H7 (cell line): ENCODE results near the gene PHEX. TPM values are rescaled to one million over a fixed set of nuclear protein-coding genes. Genes with fewer than 3 reads are reported as not detected.

Source experiments
- DNase-seq: peaks from one replicate; pipeline ENCODE4 v3.0.0; 2012
- H3K27me3 ChIP-seq: 2 replicates; pipeline ENCODE4 v1.6.0; 2011; ENCODE audit warnings: mild to moderate bottlenecking, low read length; ENCODE audit not compliant: control insufficient read depth, insufficient read depth
- H3K36me3 ChIP-seq: replicated peaks from 2 replicates; pipeline ENCODE4 v1.5.1; 2011; ENCODE audit warnings: low read length; ENCODE audit not compliant: control insufficient read depth, insufficient read depth
- H3K4me3 ChIP-seq: 2 replicates; pipeline ENCODE4 v1.5.1; 2011; ENCODE audit warnings: low read depth, mild to moderate bottlenecking, control low read depth, low read length, moderate library complexity; ENCODE audit not compliant: insufficient read depth
- total RNA-seq: library from RNA; depleted of rRNA; stranded (reverse); fragments of >200 nt; shearing (Covaris generic); gene quantifications from 2 replicates; pipeline ENCODE4 v1.2.3, GENCODE V29; 2014

PHEX gene
- total RNA-seq, 1 experiment from 2014 or later, result 0.07 TPM

- H3K27me3 ChIP-seq, result no peaks in the 10 kb centered on the region
- DNase-seq, result no peak
- no peak overlapping the region for H3K4me3 ChIP-seq
- no peaks in the 10 kb centered on the region for H3K36me3 ChIP-seq
Observed at GRCh38 chrX:22134681-22135080, 102.6 kb downstream of the PHEX start.

DNA sequence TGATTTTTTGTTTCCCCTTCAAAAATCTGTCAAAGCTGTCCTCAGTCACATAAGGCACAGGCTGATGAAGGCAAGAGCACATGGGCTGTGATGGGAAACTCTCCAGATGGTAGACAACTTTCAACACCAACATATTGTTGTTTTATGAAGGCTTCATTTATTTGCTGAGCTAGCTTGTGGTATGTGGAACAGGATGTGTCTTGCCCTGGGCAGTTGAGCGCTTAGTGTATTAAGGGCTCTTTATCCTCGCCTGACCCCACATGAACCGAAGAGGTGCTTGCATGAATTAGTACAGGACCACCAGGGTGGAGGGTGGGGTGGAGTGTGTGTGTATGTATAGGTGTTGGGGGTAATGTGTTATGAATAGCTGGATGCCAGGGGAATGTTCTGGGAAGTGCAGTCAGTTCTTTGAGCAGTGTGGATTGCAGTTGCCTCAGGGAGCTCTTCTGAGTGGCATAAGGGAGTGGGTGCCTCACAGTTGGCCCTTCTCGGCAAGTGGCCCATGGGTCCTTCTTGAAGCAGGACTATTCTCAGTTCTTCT lies 103.1 kb downstream of the PHEX start:
- H3K27me3 ChIP-seq, result no peaks in the 10 kb centered on the region
- DNase-seq, result no peak
- no peaks in the 10 kb centered on the region for H3K36me3 ChIP-seq
- no peak overlapping the region for H3K4me3 ChIP-seq

GRCh38 chrX:22135994-22136684 lies 104.0 kb downstream of the PHEX start:
- DNase-seq, result no peak
- Histone ChIP-seq H3K36me3 (no peaks in the 10 kb centered on the region), H3K4me3 (no peak overlapping the region), H3K27me3 (no peaks in the 10 kb centered on the region)

- Histone ChIP-seq H3K36me3 (no peaks in the 10 kb centered on the region), H3K4me3 (no peak overlapping the region), H3K27me3 (no peaks in the 10 kb centered on the region)
- DNase-seq, result no peak
Observed at GRCh38 chrX:22136711-22137110, 104.6 kb downstream of the PHEX start.

GRCh38 chrX:22139822-22140221 lies 107.7 kb downstream of the PHEX start:
- no peaks in the 10 kb centered on the region for H3K27me3 ChIP-seq
- no peaks in the 10 kb centered on the region for H3K36me3 ChIP-seq
- H3K4me3 ChIP-seq, result no peak overlapping the region
- no peak for DNase-seq

DNA sequence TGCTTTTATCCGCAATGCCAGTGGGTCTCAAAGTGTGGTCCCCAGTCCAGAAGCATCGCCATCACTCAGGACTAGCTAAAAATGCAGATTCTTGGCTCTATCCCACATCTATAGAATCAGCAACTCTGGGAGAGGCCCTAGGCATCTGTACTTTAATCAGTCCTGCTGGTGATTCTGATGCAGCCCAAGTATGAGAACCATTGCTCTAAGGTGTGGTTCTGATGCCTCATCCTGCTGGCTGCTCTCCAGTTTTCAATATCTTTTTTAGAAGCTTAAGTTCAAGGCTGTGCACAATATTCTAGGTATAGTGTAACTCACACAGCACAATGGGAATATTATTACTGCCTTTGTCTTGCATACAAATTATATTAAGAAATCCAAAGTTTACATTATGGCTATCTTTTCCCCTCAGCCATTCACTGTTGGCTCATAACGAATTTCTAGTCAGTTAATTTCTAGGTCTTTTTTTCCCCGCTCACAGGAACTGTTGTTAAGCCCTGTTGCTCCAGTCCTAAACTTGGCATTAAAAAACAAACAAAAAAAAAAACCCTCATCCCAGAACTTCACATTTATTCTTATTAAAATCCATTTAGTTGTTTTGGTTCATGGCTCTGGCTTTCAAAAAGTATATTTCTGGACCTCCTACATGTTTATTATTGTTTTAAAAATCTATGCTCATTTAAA lies 109.1 kb downstream of the PHEX start:
- H3K36me3 ChIP-seq, result no peaks in the 10 kb centered on the region
- no peaks in the 10 kb centered on the region for H3K27me3 ChIP-seq
- DNase-seq, result no peak
- no peak overlapping the region for H3K4me3 ChIP-seq

- Histone ChIP-seq H3K4me3 (no peak overlapping the region), H3K27me3 (no peaks in the 10 kb centered on the region), H3K36me3 (no peaks in the 10 kb centered on the region)
- no peak for DNase-seq
Observed at GRCh38 chrX:22147214-22147613, 115.1 kb downstream of the PHEX start.

DNA sequence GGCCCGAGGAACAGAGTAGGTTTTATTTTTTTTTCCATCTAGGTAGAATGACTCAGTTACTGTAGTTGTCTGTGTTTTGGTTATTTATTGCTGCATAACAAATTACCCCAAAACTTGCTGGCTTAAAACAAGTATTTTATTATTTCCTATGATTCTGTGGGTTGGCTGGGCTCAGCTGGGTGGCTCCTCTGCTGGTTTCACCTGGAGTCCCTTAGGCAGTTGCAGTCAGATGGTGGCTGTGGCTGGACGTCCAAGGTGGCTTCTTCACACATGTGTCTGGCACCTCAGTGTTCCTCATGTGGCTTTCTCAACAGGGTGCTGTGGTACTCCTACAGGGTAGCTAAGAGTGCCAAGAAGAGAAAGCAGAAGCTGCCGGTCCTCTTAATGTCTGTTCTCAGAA lies 115.8 kb downstream of the PHEX start:
- DNase-seq, result no peak
- Histone ChIP-seq H3K36me3 (no peaks in the 10 kb centered on the region), H3K4me3 (no peak overlapping the region), H3K27me3 (no peaks in the 10 kb centered on the region)

- H3K27me3 ChIP-seq, result no peaks in the 10 kb centered on the region
- H3K36me3 ChIP-seq, result no peaks in the 10 kb centered on the region
- H3K4me3 ChIP-seq, result no peak overlapping the region
- DNase-seq, result no peak
Observed at GRCh38 chrX:22148565-22148964, 116.4 kb downstream of the PHEX start.

- no peak for DNase-seq
- H3K4me3 ChIP-seq, result no peak overlapping the region
- no peaks in the 10 kb centered on the region for H3K36me3 ChIP-seq
- H3K27me3 ChIP-seq, result no peaks in the 10 kb centered on the region
Observed at GRCh38 chrX:22150371-22150770, 118.2 kb downstream of the PHEX start.

DNA sequence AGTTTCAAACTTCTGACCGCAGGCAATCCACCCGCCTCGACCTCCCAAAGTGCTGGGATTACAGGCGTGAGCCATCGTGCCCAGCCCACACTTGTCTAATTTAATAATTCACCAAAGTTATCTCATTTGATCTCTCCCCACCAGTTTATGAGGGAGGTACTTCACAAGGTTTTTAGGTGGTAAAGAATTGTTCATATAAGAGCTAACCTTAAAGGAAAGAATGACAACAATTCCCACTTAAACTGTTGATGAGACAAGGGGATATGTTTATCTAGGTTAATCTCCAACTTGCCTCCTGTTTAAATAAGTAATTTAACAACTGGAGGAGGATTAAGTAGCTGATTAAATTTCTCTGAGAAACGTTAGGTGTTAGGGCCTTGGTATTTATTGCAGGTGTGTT lies 123.0 kb downstream of the PHEX start:
- no peaks in the 10 kb centered on the region for H3K36me3 ChIP-seq
- H3K4me3 ChIP-seq, result no peak overlapping the region
- H3K27me3 ChIP-seq, result no peaks in the 10 kb centered on the region
- no peak for DNase-seq

DNA sequence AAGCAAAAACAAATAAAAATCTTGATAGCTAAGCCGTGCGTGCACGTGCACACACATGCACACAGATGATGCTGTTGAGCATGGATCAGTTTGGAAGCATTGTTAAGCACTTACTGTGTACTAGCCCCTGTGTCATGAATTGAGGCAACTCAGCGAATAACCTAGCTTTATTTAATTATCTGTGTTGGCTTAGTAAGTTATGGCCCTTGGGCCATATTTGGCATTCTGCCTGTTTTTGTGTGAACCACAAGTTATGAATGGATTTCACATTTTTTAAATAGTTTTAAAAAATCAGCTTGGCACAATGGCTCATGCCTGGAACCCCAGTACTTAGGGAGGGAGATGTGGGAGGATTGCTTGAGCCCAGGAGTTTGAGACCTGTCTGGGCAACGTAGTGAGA lies 126.9 kb downstream of the PHEX start:
- DNase-seq, result no peak
- Histone ChIP-seq H3K27me3 (no peaks in the 10 kb centered on the region), H3K4me3 (no peak overlapping the region), H3K36me3 (no peaks in the 10 kb centered on the region)

DNA sequence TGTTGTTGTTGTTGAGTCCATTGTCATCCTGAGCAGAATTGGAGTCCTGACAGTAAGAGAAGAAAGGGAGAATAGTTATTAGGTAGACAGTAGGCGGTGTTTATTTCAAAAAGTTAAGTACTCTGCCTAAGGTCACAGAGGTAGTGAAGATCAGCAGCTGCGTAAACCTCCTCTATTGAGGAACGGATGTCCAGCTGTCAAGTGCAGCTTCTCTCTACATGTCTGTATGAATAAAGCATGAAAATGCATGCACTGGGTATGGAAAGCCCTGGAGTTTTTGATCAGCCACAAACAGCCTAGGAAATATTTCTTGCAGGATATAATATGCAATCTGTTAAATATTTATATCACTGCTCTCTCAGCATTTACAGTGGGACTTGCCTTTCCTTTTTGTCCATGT lies 131.2 kb downstream of the PHEX start:
- no peaks in the 10 kb centered on the region for H3K27me3 ChIP-seq
- no peak for DNase-seq
- H3K4me3 ChIP-seq, result no peak overlapping the region
- no peaks in the 10 kb centered on the region for H3K36me3 ChIP-seq

DNA sequence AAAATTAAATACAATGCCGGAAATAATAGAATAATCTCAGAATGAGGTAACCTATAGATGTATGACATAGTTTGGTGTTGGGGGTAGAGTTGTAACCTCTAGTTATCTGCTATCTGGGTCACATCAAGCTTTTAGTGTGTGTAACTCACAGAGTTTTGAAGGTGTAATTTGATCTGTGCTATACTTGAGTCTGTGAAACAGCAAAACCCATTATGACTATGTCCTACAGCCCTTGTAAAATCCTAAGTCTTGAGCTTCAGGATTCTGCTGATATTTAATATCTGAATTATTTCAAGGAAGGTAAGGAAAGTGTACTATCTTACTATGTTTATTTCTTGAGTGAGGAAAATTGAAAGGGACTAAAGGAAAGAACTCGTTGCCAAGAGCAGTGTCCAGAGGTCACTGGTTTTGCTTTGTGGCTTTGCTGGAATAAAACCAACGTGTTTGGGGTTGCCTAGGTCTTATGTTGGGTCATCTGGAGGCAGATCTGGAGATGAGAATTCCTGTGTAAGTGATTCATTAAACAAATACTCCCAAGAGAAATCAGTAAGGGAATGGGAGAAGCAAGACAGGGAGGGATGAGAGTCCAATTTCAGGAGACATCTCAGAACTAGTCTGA lies 132.8 kb downstream of the PHEX start:
- Histone ChIP-seq H3K27me3 (no peaks in the 10 kb centered on the region), H3K4me3 (no peak overlapping the region), H3K36me3 (no peaks in the 10 kb centered on the region)
- DNase-seq, result no peak
